ENCODE results near the gene ARFGAP1.
"Not testable (repeated sequence)": the region's sequence is repeated elsewhere in the genome, so short reads cannot be mapped to it uniquely, and the experiment has no call there.

The ARFGAP1 gene

GRCh38 chr20:63292904-63293303 is 20.3 kb downstream of the ARFGAP1 start, which contains the start of gene COL20A1:
Gene COL20A1 (plus strand): TSS chr20:63293186. CDS start chr20:63295108, 1,922 bp downstream.
- no peak for DNase-seq

GRCh38 chr20:63293456-63293855 is 20.8 kb downstream of the ARFGAP1 start:
- DNase-seq = no peak

GRCh38 chr20:63293871-63294535 is 21.4 kb downstream of the ARFGAP1 start:
- DNase-seq = no peak

- no peak for DNase-seq
Measured at GRCh38 chr20:63294536-63294900, 21.9 kb downstream of the ARFGAP1 start.

- no peak for DNase-seq
Measured at GRCh38 chr20:63295018-63295417, 22.4 kb downstream of the ARFGAP1 start.

- DNase-seq = no peak
Measured at GRCh38 chr20:63295422-63295821, 22.8 kb downstream of the ARFGAP1 start.

GRCh38 chr20:63295846-63296245 is 23.2 kb downstream of the ARFGAP1 start:
- DNase-seq = no peak

- DNase-seq = no peak
Measured at GRCh38 chr20:63296531-63297299, 24.1 kb downstream of the ARFGAP1 start.

- DNase-seq = no peak
Measured at GRCh38 chr20:63297371-63297781, 24.8 kb downstream of the ARFGAP1 start.

GRCh38 chr20:63297796-63298572 is 25.4 kb downstream of the ARFGAP1 start:
- no peak for DNase-seq

GRCh38 chr20:63298731-63299312 is 26.2 kb downstream of the ARFGAP1 start:
- DNase-seq = no peak

- no peak for DNase-seq
Measured at GRCh38 chr20:63301671-63302070, 29.1 kb downstream of the ARFGAP1 start.

- no peak for DNase-seq
Measured at GRCh38 chr20:63303095-63303666, 30.6 kb downstream of the ARFGAP1 start.

GRCh38 chr20:63305393-63305792 is 32.8 kb downstream of the ARFGAP1 start:
- DNase-seq = no peak

- DNase-seq = not testable (repeated sequence)
Measured at GRCh38 chr20:63305933-63306672, 33.5 kb downstream of the ARFGAP1 start.

GRCh38 chr20:63306673-63307537 is 34.3 kb downstream of the ARFGAP1 start:
- DNase-seq = no peak

- DNase-seq = no peak
Measured at GRCh38 chr20:63307538-63308217, 35.1 kb downstream of the ARFGAP1 start.

- DNase-seq = no peak
Measured at GRCh38 chr20:63308218-63308911, 35.8 kb downstream of the ARFGAP1 start.

- peak in 1 of 2 donors; percentile 8 for DNase-seq
Measured at GRCh38 chr20:63309261-63310071, 36.9 kb downstream of the ARFGAP1 start.

Measured in inflammatory macrophage (primary cell).